ENCODE results near the gene DCLRE1C.
"Not testable (repeated sequence)": the region's sequence is repeated elsewhere in the genome, so short reads cannot be mapped to it uniquely, and the experiment has no call there.

Gene DCLRE1C

DNA sequence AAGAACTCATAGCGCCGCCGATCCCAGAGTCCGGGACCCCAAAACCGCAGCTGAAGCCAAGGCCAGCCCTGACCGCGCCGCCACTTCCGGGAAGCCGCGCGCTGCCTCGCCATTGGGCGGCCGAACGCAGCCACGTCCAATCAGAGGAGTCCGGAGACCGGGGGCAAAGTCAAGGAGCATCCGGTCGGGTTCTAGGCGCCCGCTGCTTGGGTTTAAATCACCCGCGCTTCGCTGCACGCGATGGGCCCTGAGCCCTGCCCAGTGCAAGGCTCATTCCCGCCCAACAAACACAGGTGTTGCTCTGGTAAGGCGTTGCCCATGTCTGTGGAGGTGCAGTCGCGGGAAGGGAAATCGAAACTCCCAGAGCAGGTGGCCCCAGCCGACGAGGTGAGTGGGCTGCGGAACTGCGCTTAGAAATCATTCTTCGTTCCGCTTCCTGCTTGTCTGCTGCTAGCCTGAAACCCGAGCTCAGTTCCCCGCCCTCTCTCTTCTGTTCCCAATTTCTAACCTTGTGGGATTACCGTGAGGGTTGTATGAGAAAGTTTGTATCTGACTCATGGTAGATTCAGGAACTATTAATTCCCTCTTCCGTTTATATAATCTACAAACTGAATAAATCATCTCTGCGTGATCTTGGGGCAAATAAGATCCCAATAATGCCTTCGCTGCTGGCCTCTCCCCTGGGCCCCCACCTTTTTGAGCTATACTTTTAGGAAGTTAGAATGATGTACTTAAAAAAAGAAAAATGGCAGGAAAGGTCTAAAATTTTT, at the start of gene DCLRE1C:
Gene DCLRE1C, minus strand, starts transcription at position 96 of the 770 bp plus-strand sequence. Its CDS starts 86 bp downstream, at position 10.
- intact Hi-C loops (cut with DNase I), result loop anchor here (5.0 kb wide), 2 partner anchors 77 to 117 kb away; partner anchors contain the start of genes CDNF, HSPA14, MSANTD7 and SUV39H2
- DNase-seq, result peak; percentile 82 to 96 (median 92)

DNA sequence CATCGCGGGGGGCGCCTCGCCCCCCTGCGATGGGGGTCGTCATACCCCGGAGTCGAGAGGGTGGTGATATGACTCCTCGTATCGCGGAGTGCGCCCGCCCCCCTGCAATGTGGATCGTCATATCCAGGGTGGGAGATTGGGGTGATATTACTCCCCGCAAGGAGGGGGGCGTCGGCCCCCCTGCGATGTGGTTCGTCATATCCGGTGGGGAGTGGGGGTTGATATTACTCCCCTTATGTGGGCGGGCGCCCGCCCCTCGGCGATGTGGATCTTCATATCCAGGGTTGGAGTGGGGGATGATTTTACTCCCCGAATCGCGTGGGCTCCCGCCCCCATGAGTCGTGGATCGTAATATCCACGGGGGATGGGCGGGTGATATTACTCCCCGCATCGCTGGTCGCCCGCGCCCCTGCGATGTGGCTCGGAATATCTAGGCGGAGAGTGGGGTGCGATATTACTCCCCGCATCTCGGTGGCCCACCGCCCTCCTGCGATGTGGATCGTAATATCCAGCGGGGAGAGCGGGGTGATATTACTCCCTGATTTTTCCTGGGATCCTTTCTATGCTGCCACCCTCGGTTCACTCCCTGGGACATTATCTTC, 42.2 kb upstream of the DCLRE1C start:
- intact Hi-C loops (cut with DNase I), result no loop called here
- no peak for DNase-seq

- intact Hi-C loops (cut with DNase I); DNase-seq: not testable (repeated sequence)
These were observed 39.9 kb upstream of the DCLRE1C start for GRCh38 chr10:14993500-14994455.

DNA sequence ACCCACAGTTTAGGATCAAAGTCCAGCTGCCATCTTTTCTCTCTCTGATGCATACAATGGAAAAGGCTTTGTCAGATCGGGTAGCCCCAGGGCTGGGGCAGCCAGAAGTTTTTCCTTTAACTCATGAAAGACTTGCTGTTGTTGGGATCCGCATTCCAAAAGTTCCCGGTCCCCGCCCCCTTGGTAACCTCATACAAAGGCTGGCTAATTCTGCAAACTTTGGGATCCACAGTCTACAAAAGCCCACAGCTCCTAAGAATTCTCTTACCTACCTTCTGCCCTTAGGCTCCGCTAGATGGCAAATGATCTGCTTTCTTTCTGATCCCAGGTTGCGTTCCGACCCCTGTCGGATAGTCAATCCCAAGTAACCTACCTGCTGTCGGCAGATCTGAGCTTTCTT, 38.4 kb upstream of the DCLRE1C start:
- DNase-seq; intact Hi-C loops (cut with DNase I): not testable (repeated sequence)

DNA sequence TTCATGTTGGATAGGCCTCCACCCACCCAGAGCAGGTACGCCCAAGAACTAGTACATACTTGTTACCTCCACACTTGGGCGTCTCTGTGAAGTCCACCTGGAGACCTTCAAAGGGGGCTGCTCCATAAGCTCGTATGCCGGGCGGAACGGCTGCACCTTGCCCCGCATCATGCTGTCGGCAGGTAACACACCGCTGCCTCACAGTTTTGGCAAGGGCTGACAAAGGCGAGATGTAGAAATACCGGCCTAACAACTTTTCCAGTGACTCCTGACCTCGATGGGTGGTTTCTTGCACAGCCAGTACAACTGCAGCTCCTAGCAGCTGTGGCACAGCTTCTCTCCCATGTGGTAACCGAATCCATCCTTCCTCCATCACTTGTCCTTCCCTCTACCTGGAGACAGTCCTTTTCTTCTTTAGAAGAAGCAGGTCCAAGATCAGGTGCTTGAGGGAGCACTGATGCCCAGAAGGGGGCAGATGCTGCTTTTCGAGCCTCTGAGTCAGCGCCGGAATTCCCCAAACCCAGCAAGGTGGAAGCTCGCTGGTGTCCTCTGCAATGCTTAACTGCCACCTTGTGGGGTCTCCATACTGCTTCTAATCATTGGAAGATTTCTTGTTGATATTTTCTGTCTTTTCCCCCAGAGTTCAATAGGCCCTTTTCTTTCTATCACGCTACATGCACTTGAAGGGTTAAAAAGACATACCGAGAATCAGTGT, 37.3 kb upstream of the DCLRE1C start:
- intact Hi-C loops (cut with DNase I), result not testable (repeated sequence)
- DNase-seq, result peak in 1 of 42 donors; percentile 2

- intact Hi-C loops (cut with DNase I); DNase-seq: not testable (repeated sequence)
These were observed 35.7 kb upstream of the DCLRE1C start for GRCh38 chr10:14989552-14989951.

DNA sequence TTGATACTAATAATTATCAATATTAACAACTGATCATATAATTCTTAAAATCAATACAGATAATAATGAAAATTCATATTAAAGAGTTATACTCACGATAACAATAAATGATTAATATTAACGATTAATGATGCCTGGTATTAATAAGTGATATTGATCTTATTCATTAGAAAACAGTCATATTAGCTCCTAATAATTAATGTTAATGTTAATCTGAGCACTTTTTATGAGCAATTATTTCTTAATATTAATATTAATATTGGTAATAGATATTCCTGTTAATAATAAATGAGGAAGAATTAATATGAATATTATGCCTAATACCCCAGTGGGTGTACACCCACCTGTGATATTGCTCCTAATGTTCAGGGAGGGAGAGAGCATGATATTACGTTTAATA, 28.8 kb upstream of the DCLRE1C start:
- intact Hi-C loops (cut with DNase I), result no loop called here
- DNase-seq, result no peak

DNA sequence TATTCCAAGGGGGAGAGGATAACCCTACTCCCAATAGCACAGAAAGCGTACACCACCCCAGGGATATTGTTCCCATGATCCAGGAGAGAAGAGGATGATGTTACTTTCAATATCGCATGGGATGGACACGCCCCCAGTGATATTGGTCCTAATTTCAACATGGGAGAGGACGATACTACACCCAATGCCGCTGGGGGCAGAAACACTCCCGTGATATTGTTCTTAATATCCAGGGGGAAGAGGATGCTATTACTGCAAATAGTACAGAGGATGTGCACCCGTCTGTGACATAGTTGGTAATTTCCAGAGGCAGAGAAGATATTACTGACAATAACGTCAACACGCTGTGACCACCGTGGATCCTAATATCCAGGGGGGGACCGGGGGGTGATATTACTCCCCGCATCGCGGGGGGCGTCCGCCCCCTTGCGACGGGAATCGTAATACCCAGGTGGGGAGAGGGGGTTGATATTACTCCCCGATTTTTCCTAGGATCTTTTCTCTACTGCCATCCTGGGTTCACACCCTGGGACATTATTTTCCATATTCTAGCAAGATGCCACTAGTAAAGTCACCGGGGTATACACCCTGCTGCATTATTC, 21.9 kb upstream of the DCLRE1C start:
- intact Hi-C loops (cut with DNase I), result no loop called here
- no peak for DNase-seq

DNA sequence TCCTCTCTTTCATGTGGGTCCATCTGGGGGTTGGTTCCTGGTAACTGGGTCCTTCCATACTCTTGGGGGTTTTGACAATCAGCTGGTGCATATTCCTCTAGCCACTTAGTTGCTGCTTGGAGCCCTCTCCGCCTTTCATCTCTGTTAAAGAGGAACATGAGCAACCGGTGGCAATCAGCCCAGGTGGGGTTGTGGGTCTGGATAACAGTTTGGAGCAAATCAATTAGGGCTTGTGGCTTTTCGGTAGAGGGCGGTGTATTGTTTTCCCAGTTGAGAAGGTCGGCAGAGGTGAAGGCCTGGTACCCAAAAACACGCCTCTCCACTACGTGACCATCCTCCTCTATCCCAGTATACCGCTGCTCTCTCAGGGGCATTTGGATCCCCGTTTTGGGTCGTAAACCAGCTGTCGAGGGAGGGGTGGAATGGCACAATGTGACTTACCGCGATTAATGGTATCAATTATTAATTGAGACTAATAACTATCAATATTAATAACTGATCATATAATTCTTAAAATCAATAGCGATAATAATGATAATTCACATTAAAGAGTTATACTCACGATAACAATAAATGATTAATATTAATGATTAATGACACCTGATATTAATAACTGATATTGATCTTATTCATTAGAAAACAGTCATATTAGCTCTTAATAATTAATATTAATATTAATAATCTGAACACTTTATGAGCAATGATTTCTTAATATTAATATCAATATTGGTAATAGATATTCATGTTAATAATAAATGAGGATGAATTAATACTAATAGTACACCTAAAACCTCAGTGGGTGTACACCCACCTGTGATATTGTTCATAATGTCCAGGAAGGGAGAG, 20.5 kb upstream of the DCLRE1C start:
- intact Hi-C loops (cut with DNase I), result not testable (repeated sequence)

DNA sequence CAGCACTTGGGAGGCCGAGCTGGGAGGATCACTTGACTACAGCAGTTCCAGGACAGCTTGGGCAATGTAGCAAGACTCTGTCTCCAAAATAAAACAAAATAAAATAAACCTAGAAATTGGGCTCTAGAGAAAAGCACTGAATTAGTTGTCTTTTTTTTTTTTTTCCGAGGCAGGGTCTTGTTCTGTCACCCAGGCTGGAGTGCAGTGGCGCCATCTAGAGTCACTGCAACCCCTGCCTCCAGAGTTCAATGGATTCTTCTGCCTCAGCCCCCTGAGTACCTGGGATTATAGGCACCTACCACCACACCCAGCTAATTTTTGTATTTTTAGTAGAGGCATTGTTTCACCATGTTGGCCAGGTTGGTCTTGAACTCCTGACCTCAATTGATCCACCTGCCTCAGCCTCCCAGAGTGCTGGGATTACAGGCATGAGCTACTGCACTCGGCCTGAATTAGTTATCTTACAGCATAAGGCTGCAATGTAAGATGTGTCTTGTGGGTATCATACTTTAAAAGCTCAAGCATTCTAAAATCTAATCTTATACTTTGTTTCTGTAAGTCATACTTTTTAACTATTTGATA, 18.1 kb upstream of the DCLRE1C start:
- peak in 9 of 42 donors; percentile 10 to 63 (median 25) for DNase-seq
- intact Hi-C loops (cut with DNase I), result no loop called here

More for the DNA sequence above, 20.5 kb upstream of the DCLRE1C start:
- not testable (repeated sequence) for DNase-seq

DNA sequence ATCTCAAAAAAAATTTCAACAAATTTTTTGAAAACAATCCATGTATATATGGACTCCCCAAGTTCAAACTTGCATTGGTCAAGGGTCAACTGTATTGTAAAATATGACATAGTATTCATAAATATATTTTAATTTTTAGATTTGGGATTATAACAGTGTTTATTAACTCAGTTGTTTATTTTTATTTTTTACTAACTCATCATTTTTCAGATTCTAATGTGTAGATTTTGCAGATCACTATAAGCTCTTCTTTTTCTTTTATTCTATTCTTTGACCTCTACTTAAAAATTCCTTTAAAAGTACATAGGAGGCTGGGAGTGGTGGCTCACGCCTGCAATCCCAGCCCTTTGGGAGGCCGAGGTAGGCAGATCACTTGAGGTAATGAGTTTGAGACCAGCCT, 14.0 kb upstream of the DCLRE1C start:
- intact Hi-C loops (cut with DNase I), result no loop called here
- DNase-seq, result no peak

- peak; percentile 90 to 99 (median 96) for DNase-seq
- intact Hi-C loops (cut with DNase I), result loop anchor here (2.0 kb wide), 1 partner anchor 137 kb away; the partner anchor contains the start of gene RPP38
These were observed 5.5 kb upstream of the DCLRE1C start, which contains the start of gene MEIG1 for GRCh38 chr10:14959221-14960057. MEIG1 (plus strand) TSS chr10:14959388; CDS start chr10:14966469, 7,081 bp downstream.

- intact Hi-C loops (cut with DNase I), result loop anchor here (2.0 kb wide), 1 partner anchor 138 kb away; the partner anchor contains the start of gene RPP38
These were observed 5.0 kb upstream of the DCLRE1C start for GRCh38 chr10:14958872-14959220.

GRCh38 chr10:14954934-14955333, 1.0 kb upstream of the DCLRE1C start:
- DNase-seq, result no peak
- intact Hi-C loops (cut with DNase I), result loop anchor here (5.0 kb wide), 2 partner anchors 78 to 118 kb away; partner anchors contain the start of genes CDNF, HSPA14, MSANTD7 and SUV39H2

More at GRCh38 chr10:14958872-14959220, 5.0 kb upstream of the DCLRE1C start:
- no peak for DNase-seq

GRCh38 chr10:14953424-14954000, 384 bp downstream of the DCLRE1C start:
- DNase-seq, result peak in 11 of 42 donors; percentile 24 to 56 (median 39)
- intact Hi-C loops (cut with DNase I), result loop anchor here (5.0 kb wide), 2 partner anchors 76 to 116 kb away; partner anchors contain the start of genes CDNF, HSPA14, MSANTD7 and SUV39H2

All from head of caudate nucleus (tissue), 42 donors.